Measurements from ENCODE around the gene IL13RA1. TPM values are rescaled to one million over a fixed set of nuclear protein-coding genes. Genes with fewer than 3 reads are reported as not detected.
"Not testable (repeated sequence)": the region's sequence is repeated elsewhere in the genome, so short reads cannot be mapped to it uniquely, and the experiment has no call there.

The IL13RA1 gene
- total and polyA plus RNA-seq, 2 of the 13 experiments (the other 11 are each of a cell fraction or from before 2014, with no cell fraction given) = 56.6 to 73.5 TPM

GRCh38 chrX:118807151-118808017, 80.0 kb downstream of the IL13RA1 start (continued):
- TF ChIP-seq ZBTB43 (CRISPR knock-in tag; conservative IDR thresholded peaks at IDR 0.05) = no peak
- peak; percentile 77 for TF ChIP-seq CTCF (CRISPR knock-in tag; IDR thresholded peaks at IDR 0.05)
- no peak for TF ChIP-seq MTA3 (CRISPR knock-in tag; IDR thresholded peaks at IDR 0.05)

GRCh38 chrX:118817257-118817656, 89.9 kb downstream of the IL13RA1 start:
- DNase-seq (ENCODE audit: low spot score); H2AFZ ChIP-seq (ENCODE audit: low read length); H3K4me3 ChIP-seq (replicated peaks in 1 of 3; ENCODE audit: insufficient read depth in 1 of 3, low read depth in 2 of 3, low read length in 3 of 3); FAIRE-seq; H3K9ac ChIP-seq (ENCODE audit: insufficient read depth, low read depth, low read length); H3K79me2 ChIP-seq (ENCODE audit: insufficient read depth, low read length); H3K4me1 ChIP-seq (ENCODE audit: insufficient read depth, low read length); BruUV-seq (replicated peaks); H3K27ac ChIP-seq (ENCODE audit: extremely low read length, insufficient read depth, low read length); ATAC-seq; H3K27me3 ChIP-seq (ENCODE audit: control insufficient read depth in 1 of 2, insufficient read depth in 2 of 2, low read length in 2 of 2); intact Hi-C loops (cut with micrococcal nuclease; ENCODE audit: unreplicated experiment); H3K36me3 ChIP-seq (replicated peaks in 1 of 2; ENCODE audit: control insufficient read depth in 1 of 2, insufficient read depth in 2 of 2, low read length in 2 of 2); POLR2A ChIA-PET; H3K4me2 ChIP-seq (ENCODE audit: low read depth, low read length); H4K20me1 ChIP-seq (ENCODE audit: insufficient read depth, low read length); H3K9me3 ChIP-seq (ENCODE audit: low read length); in situ Hi-C loops (cut with HindIII; ENCODE audit: extremely low pct_ligation_motif_present, low pct_unique_long_range_greater_than_20kb); TF ChIP-seq ATF7 (CRISPR knock-in tag; IDR thresholded peaks at IDR 0.05): not testable (repeated sequence)
- CTCF ChIA-PET (ENCODE audit: low intra/inter-chr PET ratio, low total read pairs) = interaction anchor here (0.6 kb wide), 1 partner anchor 665 kb away, joined by 3 read pairs; no protein-coding TSS in a partner anchor
- WGBS (ENCODE audit: low lambda C conversion rate) = 46% methylated on average over 4 of the region's 4 CpGs
- peak; percentile 66 for TF ChIP-seq ATF7 (IDR thresholded peaks at IDR 0.05)
